Measurements from ENCODE around the gene IGSF21.

The IGSF21 gene

DNA sequence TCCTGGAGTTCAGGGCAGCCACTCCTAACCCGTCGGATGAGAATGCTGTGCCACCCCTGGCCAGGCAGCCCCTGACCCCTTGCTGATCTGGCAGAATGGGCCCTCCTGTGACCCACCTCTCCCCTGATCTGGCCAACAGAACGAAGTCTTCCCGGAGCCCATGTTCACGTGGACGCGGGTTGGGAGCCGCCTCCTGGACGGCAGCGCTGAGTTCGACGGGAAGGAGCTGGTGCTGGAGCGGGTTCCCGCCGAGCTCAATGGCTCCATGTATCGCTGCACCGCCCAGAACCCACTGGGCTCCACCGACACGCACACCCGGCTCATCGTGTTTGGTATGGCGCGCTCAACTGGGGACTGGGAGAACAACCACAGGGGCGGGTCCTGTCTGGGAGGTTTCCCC is 269.1 kb downstream of the IGSF21 start:
- DNase-seq: no peak

DNA sequence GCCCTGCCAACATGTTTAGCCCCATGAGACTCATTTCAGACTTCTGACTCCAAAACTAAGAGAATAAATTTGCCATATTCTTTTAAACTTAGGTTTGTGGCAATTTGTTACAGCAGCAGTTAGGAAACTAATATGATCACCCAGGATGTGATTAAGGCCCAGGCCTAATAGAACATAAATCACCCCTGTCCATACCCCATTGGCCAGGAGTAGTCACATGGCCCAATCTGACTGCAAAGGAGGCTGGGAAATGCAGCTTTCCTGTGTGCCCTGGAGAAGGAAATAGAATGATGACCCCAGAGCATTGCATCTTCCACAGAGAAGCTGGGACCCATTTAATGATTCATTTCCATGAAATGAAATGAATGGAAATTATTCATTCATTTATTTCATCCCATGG is 272.7 kb downstream of the IGSF21 start:
- no peak for DNase-seq

DNA sequence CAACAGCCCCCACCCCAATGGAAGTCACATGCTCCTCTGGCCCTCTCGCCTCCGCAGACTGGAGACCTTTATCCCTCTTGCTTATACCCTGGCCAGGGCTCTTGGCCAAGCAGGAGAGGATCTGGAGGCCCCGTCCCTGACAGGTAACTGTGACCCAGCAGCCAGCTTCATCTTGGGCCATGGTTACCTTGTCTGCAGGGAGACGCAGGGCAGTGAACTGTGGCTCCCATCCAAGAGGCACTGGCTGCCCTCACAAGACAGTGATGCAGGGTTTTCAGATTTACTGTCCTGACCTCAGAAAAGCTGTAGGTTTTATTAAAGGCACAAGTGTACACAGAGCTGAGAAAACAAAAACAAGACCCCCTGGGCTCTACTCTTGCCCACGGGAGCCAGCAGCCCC is 276.5 kb downstream of the IGSF21 start:
- no peak for DNase-seq

DNA sequence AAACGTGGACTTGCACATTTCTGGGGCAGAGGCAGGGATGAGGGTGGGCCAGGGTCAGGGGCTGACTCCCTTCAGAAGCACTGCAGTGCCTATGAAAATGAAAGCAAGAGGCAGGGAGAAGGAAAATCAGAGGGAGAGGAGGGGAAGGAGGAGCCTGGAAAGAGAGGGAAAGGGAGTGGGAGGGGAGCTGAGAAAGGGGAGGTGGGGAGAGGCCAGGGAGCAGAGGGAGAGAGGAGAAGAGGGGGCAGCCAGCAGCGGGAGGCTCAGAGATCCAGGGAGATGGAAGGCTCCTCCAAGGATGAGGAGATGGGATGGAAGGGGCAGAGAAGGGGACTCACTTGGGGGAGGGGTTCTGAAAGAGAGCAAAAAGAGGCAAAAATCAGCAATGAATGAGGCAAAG is 276.9 kb downstream of the IGSF21 start:
- no peak for DNase-seq

DNA sequence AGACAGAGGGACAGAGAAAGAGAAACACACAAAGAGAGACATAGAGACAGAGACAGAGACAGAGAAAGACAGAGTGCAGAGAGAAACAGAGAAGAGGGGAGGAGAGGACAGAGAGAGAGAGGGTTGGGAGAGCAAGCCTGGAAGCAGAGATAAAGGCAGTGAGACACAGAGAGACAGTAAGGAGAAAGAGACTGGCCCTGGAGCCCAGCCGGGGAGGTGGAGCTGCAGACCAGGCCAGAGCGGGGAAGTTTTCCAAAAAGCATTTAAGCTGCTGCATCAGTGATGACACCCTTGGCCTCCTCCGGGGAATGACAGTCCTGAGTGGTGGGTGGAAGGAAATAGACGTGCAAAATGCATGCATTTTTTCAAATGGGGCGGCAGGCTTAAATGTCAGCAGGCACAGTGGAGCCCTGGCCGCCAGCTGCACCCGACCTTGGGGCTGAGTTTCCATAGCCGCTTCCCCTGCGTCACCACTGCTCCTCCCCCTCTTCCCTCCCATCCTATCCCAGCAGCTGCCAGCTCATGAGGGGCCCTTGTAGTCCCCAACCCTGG is 277.7 kb downstream of the IGSF21 start:
- no peak for DNase-seq

DNA sequence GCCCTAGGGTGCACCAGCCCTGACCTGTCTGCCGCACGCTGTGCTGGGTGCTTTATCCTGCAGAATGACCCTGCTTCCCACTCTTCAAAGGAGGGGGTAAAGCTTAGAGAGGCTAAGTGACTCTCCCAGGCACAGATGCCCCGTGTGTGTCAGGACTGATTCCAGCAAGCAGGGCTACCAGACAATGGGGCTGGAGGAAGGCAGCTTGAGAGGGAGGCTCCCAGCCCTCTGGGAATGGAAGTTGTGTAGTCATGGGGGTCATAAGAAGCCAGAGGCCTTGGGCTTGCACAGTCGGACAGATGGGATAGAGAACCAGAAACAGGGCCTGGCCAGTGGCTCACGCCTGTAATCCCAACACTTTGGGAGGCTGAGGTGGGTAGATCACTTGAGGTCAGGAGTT is 279.0 kb downstream of the IGSF21 start:
- DNase-seq: no peak

DNA sequence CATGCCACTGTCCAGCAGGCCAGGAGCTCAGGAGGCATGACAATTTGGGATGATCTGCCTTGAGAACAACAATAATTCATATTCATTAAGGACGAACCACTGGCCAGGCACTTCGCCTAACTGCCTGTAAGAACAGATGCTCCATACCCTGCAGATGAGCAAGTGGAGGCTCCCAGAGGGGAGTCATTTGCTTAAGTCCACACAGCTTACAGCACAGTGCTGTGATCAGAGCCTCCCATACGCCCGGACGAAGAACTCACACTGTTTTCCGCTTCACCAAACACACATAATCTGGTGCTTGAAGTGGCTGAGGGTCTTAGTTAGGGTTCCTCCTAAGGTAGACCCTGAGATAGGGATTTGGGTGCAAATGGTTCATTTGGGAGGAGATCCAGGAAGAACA is 279.7 kb downstream of the IGSF21 start:
- DNase-seq: no peak

DNA sequence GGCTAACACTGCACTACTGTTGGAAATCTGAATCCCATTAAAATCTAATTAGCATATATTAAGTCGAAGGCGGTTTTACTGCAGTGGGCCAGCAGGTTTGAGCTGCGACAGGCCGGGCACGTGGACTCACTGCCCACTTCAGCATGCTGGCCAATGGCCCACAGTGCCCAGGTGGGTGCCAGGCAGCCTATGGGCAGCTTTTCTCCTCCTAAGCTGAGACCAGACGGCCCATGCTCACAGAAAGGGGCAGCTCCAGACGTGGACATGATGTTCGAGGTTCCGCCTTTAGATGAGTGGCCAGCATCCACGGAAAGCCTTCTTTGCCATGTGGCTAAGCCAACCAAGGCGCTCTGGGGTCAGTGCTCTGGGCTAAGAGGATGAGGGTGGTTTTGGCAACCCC is 283.4 kb downstream of the IGSF21 start:
- no peak for DNase-seq

DNA sequence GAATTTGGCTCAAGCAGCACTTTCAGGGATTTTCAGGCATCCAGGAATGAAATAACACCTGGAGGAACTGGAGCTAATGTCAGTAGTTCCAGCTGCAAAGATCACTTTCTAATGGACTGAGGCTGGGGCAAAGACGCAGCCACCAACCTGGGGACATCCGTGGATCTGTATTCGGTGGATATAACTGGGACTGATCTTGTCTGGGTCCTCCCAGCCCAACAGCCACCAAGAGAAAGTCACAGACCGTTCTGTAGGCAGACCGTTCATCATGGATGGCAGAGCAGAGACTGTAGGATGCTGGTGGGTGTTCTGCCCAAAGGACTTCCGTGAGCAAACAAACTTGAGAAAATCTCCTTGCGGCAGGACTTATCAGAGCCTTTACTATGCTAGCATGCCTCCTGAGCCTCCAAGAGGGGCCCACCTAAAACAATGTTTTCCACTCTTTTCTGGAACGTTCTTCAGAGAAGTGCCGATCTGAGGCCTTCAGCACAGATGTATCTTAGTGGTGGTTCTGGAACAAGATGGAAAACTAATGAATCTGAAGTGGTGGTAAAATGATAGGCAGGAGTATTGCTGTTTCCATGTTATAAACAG is 287.1 kb downstream of the IGSF21 start:
- DNase-seq: no peak

DNA sequence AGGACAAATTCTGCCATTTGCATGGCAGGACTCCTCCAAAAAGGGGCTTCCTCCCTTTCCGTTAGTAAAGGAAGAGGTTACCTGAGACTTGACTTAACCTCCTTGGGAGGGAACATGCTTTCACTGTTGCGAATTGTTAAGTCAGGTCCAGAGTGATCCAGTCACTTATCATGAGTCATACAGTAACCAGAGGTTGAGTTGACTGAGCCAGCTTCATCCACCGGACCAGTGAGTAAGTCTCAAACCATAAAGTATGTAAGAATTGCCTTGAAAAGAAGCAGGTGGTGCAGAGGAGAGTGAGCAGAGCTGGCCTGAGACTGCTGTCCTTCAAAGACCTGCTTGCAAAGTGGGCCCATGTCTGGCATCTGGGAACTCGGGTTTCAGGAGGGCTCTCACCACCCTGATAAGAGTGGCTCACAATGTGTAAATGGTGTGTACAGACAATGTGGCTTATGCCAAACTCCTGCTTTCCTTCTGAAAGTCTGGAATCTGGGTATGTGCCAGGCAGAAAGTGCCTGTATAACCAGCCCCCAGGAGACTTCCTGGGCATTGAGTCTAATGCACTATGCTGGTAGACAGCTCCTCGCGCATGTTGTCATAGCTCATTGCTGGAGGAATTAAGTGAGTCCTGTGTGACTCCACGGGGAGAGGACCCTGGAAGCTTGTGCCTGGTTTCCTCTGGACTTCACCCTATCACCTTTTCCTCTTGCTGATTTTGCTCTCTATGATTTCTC is 288.8 kb downstream of the IGSF21 start:
- no peak for DNase-seq

DNA sequence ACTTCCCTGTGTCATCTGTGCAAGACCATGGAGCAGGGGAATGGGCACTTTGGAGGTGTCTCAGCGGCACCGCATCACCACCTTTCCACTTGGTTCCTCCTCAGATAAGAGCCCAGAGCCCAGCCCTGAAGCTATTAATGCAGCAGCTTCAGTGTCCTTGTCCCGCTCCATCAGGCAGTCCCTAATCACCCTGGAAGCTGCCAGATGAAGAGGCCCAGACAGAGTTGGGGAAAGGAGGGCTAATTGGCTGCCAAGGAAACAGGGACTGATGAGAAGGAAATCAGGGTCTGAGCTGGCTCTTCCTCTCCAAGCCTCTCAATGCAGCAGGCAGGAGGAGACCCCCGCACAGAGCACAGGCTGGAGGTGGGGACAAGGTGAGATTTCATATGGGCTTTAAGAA is 290.0 kb downstream of the IGSF21 start:
- DNase-seq: no peak

DNA sequence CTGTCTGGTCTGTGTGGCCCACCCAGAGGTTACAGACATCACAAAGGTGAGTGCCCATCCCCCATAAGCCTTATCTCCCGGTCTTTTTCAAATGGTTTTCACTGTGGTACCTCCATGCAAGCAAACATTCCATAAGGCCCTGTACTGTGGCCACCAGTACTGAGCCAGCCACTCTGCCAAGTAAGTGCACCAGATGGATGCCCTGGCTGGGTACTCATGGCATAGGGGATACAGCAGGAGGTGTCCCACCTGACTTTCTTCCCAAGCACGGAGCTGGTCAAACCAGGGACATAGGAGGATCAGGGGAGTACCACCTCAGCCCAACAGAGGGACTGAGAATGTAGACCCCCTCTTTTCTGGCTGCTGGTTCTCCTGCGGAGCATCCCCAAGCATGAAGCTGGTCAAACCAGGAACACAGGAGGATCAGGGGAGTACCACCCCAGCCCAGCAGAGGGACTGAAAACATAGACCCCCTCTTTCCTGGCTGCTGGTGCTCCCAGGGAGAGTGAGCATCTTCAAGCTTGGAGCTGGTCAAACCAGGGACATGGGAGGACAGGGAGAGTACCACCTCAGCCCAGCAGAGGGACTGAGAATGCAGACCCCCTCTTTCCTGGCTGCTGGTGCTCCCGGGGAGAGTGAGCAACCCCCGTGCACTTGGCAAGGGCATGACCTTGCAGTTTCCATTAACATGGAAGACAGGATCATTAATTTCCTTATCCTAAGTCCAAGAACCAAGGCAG is 291.4 kb downstream of the IGSF21 start:
- DNase-seq: no peak

DNA sequence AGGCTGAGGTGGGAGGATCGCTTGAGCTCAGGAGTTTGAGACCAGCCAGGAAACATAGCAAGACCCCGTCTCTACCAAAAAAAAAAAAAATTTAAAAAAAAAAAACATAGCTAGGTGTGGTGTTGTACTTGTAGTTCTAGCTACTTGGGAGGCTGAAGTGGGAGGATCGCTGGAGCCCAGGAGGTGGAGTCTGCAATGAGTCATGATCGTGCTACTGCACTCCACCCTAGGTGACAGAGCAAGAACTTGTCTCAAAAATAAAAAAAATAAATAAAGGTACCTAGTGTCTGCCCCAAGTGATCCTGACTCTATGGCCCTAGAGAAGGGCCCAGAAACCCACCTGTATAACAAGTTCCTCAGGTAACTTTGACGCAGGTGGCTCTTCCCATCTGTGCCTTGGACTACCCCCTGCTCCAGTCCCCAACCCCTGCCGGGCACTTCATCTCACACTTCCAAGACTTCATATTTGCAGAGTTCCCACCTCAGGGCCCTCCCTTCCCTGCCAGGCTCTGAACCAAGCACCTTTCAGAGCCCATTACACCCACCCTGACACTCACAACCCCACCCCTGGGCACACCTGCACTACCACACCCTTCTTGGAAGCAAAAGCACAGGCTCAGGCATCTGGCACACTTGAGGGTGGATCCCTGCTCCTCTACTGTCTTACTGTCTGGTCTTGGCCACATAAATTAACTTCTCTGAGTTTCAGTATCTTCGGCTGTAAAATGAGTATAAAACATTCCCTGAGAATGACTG is 292.9 kb downstream of the IGSF21 start:
- no peak for DNase-seq

DNA sequence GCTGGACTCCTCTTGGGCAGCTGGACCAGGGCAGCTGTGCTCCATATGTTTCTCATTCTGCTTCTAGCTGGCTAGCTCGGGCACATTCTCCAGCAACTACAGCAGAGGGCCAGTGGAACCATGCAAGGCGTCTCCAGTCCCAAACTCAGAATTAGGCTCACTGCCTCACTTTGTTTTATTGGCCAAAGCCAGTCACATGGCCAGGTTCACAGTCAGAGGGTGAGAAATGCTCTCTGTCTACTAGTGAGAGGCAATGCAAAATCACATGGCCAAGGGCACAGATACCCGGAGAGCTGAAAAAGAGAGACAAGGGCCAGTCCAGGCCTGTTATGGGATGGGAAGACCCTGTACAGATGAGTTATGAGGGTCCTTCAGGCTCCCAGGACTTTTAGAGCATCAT is 294.3 kb downstream of the IGSF21 start:
- DNase-seq: no peak

DNA sequence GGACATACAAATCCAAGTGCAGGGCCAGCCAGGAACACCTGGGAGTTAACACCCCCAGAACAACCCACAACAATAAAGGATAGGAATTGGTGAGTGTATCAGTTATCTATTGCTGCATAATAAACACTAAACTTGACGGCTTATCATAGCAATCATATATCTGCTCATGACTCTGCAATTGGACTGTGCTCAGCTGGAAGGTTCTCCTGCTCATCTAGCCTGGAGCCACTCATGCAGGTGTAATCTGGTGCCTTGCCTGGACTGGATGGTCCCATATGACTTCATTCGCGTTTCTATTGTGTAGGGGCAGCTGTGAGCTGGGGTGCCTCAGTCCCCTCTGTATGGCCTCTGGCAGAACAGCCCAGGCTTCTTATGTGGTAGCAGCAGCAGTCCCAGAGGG is 296.9 kb downstream of the IGSF21 start:
- no peak for DNase-seq

DNA sequence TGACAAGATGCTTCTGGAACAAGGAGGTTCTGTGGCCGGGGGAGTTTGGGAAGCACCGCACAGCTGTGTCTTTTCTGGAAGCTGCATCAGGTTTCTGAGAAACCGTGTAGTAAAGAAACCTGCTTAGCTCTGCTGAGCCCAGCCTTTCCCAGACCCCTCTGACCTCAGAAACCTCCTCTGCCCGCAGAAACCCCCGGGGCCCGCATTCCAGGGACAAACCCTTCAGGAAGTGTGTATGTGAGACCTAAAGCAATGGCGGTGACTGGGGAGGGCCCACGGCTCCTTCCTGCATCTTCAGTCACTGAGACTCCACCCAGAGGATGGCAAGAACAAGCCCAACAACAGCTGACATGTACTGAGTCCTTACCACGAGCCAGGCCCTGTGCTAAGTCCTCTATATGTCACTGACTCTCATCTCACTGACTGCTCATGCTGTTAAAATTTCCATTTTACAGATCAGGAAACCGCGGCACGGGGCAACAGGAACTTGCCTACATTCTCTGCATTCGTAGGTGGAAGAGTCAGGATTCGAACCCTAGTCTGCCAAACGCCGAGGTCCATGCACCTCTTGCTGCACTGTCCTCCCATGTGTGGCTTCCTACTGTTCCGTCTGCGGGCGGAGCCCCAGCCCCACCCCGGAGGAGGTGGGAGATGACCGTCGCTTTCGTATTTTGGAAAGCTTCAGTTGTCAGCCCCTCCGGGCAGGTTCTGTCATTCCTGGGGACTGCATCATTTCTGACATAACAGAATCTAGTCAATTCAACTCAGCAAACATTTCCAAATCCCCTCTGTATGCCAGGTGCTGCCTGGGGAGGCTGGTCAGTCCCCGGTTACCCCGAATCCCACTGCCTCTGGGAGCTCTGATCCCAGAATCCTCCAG is 299.8 kb downstream of the IGSF21 start:
- no peak for DNase-seq

DNA sequence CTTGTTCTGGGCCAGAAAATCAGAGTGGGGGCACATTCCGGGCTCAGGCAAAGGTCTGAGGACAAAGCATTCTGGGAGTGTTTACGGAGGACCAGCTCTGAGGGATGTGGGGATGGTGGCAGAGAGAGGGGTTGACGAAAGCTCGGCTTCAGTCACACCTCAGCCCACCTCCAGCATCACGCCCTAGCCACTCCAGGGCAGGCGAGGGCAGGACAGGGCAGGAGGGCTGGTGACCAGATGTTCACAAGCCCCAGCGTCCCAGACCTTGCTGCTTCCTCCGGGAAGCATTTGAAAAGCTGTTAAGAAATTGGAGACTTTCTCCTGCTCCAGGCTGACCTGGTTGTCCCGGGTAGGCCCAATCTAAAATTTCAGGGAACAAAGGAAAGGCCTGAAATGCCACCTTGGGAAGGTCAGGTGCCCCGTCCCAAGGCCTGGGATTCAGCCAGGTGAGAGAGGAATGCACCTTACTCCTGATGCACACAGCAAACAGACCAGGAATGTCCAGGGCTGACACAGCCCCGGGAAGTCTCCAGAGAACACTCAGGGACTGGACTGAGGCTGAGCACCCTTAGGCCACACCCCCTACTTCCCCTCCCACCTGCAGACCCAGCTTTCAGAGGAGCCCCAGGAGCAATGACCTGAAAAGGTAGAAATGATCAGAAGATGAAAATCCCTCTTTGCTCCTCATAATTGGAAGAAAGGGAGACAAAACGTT is 301.2 kb downstream of the IGSF21 start:
- DNase-seq: no peak

DNA sequence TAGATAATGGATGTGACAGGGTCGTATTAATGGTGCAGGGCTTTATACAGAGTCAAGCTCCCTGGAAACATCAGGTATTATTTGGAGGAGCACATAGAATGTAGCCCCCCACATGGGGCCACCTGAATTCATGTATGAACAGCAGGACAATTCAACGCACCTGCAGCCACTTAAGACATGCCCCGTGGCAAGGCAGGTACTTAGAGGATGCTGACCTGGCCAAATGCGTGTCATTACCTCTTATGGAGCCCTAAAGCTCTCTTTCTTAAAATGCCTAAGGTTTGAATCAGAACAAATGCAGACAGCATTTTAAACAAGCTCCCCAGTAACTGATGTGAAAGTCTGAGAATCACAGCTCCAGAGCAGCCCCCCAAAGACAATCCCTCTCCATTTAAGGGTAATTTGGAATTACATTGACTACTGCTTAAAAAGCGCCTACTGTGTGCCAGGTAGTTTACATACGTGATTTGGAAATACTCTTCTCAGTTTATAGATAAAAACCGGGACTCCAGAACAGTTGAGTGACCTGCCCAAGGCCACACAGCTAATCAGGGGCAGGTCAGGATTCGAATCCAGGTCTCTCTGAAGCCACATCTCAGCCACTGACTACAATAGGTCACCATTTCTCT is 302.1 kb downstream of the IGSF21 start:
- no peak for DNase-seq

DNA sequence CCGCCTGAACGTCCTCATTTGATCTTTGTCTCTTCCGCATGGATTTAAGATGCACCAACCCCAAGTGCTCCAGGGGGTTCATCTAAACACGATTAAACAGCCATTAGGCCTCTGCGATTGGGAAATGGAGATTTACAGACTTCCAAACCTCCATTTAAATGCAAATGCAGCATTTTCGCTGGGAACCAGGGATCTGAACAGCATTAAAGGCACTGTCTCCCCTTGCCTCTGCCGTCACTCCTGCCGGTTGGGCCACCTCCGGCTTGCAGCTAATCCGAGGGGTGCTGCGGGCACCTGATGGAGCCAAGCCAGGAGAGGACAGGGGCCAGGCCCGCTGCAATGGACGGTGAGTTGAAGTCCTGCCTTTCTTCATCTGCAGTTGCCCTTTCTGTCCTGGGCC is 302.8 kb downstream of the IGSF21 start:
- DNase-seq: no peak

DNA sequence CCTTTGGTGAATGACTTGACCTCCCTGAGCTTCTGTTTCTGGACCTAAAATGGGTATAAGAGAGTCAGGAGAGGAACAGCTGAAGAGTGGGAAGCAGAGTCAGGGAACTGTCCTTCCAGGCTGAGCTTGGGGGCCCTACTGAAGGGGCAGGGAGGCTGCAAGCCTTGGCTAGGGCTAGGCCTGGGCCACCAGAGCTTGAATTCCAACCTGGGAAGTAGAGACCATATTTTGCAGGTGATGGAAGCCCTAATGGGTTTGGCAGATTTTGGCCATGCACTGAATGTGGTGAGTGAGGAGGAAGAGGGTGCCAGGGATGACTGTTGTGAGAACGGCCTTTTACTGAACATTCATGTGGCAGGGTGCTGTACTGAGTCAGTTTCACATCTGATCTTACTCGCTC is 303.7 kb downstream of the IGSF21 start:
- no peak for DNase-seq
